HG03135 (cell line): ENCODE results near the gene CRYGC.

ENCODE experiments used
- ATAC-seq: cut with Tn5 transposase; IDR thresholded peaks from one replicate; pipeline ENCODE4 v1.9.1; 2021; ENCODE audit warnings: mild to moderate bottlenecking, moderate library complexity; ENCODE audit not compliant: unreplicated experiment

CRYGC gene

DNA sequence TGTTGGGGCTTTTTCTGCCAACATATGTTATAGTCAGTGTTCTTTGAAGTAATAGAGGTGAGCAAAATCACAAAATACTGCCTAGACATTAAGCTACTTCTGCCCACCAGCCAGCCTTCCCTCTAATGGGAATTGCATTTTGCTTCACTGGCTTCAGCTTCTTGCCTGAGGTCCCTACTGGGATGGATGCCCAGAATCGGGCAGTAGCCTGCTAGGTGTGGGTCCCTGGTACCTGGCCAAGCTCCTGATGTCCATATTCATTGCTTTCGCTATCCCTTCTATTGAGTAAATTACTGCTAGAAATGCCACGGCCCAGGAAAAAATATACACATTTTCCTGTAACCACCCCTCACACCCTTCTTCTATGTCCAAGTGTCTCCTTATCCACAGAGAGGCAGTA is 32.3 kb downstream of the CRYGC start:
- no peak for ATAC-seq

DNA sequence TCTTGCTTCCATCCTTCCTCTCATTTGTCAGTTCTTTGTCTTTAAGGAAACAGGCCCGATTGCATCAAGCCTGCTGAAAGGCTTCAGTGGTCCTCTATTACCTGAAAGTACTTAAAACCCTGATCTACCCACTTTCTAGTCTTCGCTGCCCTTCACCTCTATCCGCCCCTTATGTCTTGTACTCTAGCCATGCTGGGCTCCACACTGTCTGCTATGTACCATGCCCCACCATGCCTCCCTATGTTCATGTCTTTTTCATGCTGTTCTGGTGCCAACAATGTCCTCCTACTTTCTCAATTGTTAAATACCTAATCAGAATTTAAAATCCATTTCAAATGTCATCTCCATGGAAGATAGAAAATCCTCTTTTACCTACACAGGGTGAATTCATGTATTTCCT is 33.5 kb downstream of the CRYGC start:
- no peak for ATAC-seq

DNA sequence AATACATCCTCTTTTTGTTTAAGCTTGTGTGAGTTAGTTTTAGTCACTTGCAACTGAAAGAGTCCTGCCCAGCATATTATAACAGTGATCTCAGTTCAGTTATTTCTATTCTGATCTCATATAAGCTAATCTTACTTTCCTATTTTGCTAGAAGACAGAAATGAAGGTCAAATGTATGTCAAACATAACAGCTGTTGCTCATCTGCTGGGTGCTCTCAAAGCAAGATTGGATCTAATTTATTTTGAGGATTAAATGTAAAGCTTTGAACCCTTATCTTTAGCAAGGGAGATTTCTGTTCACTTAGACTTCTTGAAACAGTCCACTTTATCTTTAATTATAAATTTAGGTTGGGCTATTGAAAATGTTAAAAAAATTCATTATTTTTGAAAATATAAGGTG is 36.5 kb downstream of the CRYGC start:
- no peak for ATAC-seq

DNA sequence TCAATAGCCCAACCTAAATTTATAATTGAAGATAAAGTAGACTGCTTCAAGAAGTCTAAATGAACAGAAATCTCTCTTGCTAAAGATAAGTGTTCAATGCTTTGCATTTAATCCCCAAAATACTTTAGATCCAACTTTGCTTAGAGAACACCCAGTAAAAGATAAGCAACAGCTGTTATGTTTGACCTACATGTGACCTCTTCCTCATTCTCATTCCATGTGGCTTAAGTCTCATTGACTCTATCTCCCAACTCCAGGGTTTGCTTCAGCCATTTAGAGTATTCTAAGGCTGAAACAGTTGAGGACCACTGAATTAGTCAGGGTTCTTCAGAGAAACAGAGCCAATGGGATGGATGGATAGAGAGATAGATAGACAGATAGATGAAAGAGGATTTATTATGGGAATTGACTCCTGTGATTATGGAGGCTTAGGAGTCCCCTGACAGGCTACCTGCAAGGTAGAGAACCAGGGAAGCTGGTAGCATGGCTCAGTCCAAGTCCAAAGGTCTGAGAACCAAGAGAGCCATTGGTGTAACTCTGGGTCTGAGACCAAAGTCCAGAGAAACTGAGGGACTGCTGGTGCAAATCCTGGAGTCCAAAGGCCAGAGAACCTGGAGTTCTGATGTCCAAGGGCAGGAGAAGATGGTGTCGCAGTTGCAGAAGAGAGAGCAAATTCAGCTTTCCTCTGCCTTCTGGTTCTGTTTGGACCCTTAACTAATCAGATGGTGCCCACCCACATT is 37.4 kb downstream of the CRYGC start:
- ATAC-seq = no peak

DNA sequence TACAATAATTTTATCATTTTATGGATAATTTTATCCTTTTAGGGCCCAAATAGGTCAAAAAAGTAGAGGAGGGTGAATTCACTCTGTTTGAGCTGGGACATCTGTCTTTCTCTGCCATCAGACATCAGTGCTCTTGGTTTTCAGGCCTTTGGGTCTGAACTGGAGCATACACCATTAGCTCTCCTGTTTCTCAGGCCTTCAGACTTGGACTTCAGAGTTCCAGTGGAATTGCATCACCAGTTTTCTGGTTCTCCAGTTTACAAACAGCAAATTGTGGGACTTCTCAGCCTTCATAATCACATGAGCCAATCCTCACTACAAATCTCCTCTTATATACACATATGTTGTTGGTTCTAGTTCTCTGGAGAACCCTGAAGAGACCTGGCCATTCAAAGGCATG is 39.2 kb downstream of the CRYGC start:
- ATAC-seq = no peak

DNA sequence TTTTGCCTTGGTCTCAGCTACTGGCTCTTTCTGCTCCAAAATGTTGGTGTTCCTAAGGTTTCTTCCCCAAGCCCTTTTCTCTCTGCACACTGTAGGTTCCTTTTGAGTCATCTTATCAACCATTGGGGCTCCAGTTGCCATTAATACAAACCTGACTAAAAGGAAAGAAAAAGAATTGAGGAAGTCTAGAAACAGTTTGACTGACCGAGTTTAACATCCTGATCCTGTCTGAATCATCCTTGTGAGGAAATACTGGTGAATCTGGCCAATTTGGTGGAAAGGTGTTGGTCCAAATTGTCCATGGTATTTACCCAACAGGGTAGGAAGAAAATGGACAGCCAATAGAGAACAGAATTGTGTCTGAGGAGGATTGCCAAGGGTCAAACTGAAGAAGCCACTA is 43.6 kb downstream of the CRYGC start:
- no peak for ATAC-seq

DNA sequence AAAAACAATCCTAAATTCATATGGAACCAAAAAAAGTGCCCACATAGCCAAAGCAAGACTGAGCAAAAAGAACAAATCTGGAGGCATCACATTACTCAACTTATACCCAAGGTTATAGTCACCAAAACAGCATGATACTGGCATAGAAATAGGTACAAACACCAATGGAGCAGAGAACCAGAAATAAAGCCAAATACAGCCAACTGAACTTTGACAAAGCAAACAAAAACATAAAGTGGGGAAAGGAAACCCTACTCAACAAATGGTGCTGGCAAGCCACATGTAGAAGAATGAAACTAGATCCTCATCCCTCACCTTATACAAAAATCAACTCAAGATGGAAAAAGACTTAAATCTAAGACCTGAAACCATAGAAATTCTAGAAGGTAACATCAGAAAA is 45.8 kb downstream of the CRYGC start:
- no peak for ATAC-seq
